ENCODE measurements around the gene COX8C.
"Not testable (repeated sequence)": the region's sequence is repeated elsewhere in the genome, so short reads cannot be mapped to it uniquely, and the experiment has no call there.

The COX8C gene

DNA sequence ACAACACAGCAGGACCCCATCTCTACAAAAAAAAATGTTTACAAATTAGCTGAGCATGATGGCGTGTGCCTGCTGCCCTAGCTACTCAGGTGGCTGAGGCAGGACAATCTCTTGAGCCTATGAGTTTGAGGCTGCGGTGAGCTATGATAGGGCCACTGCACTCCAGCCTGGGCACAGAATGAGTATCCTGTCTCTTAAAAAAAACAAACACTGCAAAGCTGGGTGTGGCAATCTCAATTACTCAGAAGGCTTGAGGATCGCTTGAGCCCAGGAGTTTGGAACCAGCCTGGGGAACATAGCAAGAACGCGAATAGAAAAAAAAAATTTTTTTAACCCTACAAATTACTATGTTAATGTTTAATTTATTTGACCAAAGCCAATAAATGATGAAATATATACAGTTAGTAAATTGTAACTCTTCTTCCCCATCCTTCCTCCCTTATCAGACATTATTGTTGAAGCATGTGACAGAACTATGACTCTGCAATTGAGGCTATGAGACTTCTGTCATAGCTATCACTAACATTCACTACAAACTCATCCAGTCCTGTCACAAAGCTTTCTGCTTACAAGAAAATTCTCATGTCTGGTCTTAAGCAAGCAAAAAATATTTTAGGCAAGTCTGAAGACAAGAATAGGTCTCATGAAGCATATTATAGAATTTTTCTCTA lies 23.9 kb upstream of the COX8C start:
- no peak for DNase-seq

DNA sequence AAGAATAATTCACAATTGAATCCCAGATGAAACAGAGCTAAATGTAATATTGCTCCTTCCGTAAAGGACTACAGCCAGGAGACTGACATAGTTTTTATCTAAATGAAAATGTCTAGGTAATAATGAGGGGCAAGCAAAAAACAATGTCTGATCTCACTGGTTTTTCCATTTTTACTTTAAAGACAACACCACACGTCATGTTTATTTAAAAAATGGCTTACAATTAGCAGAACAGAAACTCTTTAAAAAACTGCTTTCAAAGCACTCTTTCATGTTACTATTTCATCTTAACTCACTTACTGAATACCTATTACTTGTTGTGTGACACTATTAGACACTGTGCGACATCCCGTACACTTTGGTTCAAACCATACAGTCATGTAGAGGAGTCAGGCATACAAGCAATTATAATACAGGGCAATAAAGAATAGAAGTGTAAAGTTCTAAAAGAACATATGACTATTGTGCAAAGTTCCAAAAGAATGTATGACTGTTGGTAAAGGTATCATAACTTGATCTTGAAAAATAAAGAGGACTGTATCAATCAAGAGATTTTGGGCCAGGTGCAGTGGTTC lies 23.3 kb upstream of the COX8C start:
- no peak for DNase-seq

- DNase-seq: no peak
These were observed 20.8 kb upstream of the COX8C start for GRCh38 chr14:93326196-93326595.

DNA sequence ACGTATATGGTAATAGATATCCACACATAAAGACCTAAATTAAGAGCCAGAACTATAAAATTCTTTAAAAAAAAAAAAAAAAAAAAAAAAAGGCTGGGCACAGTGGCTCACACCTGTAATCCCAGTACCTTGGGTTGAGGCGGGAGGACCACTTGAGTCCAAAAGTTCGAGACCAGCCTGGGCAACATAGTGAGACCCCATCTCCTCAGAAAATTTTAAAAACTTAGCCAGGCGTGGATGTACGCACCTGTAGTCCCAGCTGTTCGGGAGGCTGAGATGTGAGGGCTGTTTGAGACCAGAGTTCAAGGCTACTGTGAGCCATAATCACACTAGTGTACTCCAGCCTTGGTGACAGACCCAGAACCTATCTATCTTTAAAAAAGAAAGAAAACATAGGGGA lies 18.4 kb upstream of the COX8C start:
- DNase-seq: no peak

DNA sequence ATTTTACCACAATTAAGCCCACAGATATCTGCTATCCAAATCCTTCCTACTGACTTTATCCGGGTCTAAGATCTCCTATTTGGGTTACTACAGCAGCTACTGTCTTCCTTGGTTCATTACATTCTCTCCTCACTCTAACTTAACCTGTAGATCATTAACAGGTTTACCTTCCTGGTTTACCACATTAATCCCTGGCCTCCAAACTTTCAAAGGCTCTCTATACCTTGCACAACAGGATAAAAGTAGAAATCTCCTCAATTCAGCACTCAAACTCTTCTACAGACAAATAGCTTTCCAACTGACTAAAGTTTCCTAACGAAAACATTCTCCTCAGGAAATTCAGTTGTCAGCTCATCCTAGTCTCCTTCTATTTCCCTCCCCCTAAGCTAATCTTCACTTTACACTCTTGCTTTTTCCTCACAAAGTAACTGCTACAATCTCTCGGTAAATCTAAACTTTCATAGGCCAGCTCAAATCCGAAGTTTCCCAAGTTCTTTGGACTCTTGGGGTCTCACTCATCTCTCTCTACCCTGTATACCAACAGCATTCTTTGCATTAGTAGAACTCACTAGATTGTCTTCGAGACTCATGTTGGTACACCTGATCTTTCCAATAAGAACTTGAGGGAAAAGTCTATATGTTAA lies 16.9 kb upstream of the COX8C start:
- no peak for DNase-seq

DNA sequence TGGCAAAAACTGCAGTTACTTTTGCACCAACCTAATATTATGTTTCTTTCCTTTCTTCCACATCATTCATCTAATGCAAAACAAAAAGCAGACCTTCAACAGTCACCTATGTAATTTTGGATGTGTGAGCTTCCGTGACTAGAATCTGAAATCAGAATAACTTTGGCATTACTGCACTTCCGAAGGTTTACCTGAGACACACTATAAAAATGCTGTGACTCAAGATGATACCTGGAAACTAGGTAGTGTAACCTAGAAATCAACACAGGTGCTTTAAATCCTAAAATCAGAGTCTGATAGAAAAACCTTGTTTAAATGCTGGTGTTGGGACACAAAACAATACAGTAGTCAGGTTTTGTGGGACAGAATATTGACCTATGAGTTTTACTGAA lies 16.4 kb upstream of the COX8C start:
- no peak for DNase-seq

GRCh38 chr14:93331002-93331727 lies 15.8 kb upstream of the COX8C start:
- DNase-seq: no peak

DNA sequence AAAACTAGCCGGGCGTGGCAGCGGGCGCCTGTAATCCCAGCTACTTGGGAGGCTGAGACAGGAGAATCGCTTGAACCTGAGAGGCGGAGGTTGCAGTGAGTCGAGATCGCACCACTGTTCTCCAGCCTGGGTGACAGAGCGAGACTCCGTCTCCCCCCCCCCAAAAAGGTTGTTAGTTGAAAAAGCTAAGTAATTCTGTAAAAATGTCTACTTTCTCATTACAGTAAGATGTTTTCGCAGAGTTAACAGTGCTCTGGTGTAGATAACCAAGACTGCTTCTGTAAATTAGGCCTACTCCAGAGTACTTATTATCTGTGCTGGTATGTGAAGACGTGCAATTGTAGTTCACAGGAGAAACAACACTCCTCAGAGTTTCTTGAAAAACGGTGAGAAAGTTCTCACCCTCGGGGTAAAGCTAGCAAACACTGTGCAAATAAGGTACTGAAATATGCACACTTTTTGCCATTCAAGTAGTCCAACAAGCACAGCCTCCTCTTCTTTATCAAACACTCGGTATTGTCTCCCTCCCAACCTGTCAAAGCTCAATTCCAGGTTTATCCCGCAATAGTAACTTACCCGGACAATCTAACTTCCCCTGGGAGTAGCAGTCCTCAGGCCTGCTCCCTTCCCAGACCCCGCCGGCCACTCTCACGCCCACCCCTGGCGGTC lies 15.1 kb upstream of the COX8C start:
- DNase-seq: no peak

GRCh38 chr14:93332397-93332852 lies 14.6 kb upstream of the COX8C start:
- DNase-seq: peak; percentile 44

- peak; percentile 96 for DNase-seq
These were observed 13.9 kb upstream of the COX8C start, which contains the start of gene BTBD7 for GRCh38 chr14:93332853-93333630. Gene BTBD7, minus strand, starts transcription at chr14:93333036. Its CDS starts 36,985 bp downstream, at chr14:93296051.

GRCh38 chr14:93333631-93334103 lies 13.3 kb upstream of the COX8C start:
- DNase-seq: no peak

DNA sequence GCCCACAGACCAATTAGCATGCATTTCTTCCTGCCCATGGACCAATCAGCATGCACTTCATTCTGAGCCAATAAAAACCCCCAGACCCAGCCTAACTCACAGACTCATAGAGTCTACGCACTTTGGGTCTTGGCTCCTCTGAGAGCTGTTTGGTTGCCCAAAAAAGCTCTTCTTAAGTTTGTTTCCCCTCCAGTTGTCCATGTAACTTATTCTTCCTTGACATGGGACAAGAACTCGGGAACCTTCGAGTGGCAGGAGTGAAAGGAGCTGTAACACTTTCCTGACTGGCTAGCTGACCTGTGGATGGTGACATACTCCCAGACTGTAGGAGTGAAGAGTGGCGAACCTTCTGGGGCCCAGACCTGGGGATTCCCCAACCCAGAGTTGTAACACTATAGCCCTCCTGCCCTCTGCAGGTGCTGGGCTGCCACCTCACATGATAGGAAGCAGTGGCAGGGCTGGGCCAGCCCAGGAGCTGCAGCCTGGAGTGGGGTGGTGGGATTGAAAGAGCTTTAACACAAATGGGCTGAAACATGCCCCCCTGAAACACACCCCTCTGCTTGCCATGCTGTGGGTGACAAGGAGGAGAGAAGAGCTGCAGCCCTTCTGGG lies 9.7 kb upstream of the COX8C start:
- peak; percentile 16 for DNase-seq

- DNase-seq: no peak
These were observed 9.1 kb upstream of the COX8C start for GRCh38 chr14:93337884-93338283.

DNA sequence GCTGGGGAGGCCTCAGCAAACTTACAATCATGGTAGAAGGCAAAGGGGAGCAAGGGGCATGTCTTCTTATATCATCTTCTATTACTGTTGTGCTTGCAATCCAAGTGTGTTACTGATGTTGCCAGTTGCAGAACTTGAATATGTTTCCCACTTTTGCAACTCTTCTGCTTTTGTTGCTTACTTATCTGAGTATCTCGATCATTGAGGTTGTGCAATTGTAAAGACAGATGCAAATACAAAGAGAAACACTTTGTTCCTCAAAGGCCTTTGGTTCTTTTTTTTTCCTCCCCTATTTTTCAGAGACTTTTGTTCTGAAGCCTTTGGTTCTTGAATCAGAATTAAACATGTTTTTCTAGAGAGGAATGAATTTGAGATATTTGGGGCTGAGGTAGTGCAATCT lies 3.7 kb upstream of the COX8C start:
- DNase-seq: no peak

- no peak for DNase-seq
These were observed 3.2 kb upstream of the COX8C start for GRCh38 chr14:93343797-93344196.

DNA sequence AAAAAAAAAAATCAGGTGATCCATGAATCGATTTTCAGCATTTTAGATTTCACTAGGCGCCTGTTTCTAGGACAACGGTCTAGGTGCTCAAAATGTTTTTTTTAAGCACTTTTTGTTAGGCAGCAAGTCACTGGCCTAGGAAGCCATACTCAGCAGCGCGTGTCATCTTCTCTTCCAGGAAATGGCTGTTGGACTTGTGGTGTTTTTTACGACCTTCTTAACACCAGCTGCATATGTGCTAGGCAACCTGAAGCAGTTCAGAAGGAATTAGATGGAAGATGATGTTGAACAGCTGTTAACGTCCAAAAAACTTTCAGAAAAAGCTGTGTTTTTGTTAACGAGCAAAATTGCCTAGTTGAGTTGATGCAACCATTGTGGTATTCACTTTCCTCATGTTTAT lies 868 bp downstream of the COX8C start:
- DNase-seq: no peak

DNA sequence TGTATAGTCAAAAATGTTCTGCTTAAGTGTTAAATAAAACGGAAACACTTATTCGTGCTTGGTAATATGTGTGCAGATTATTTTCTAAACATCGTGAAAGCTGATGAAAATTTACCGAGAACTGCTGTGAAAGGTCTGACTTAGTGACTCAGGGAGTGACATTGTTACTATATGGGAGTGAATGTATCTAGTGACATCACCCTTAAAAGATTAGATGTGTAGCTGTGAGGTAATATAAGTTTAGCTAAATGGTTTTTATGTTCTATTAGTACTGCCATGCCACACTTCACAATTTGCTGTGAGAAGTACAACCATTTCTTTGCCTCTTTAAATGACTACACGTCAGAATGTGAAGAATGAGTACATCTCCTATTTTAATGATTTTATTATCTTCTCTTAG lies 1.3 kb downstream of the COX8C start:
- no peak for DNase-seq

DNA sequence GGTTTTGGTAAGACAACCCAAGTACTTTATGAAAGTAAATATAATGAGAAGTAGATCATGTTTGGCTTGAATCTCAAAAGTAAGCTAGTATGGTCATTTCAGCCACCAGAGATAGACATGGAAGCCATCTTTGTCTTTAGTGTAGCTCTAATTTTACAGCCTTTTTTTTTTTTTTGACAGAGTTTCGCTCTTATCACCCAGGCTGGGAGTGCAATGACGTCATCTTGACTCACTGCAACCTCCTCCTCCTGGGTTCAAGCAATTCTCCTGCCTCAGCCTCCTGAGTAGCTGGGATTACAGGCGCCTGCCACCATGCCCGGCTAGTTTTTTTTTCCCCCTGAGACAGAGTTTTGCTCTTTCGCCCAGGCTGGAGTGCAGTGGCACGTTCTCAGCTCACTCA lies 7.9 kb downstream of the COX8C start:
- not testable (repeated sequence) for DNase-seq

DNA sequence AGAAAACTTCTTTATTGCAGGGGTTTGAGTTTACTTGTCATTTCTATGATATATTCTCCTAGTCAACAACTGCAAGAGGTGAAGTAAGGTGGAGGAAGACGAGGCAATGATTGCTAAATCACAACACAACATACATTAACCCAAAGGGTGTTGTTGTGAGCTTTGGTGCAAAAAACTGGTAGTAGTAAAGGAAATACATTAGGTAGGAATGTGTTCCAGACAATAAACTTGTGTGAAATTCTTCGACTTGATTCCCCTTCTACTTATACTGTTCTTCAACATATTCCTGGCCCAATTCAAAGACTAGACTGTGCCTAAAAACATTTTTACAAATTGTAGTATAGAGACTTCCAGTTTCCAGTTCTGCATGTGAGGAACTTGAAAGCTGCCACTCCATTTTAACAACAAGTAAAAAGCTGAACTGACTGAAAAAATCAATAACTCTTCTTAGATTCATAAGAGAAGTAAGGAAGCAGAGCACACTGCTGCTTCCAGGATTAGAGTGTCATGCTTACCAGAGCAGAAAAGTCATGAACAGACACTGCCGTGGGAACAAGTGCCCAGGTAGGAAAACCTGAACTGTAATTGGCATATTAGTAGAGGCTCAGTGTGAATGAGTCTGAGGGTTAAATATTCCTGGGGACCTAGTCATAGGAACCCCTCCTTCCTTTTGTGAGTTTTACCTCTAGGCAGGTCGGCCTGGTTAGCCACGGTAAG lies 22.2 kb downstream of the COX8C start:
- DNase-seq: no peak

DNA sequence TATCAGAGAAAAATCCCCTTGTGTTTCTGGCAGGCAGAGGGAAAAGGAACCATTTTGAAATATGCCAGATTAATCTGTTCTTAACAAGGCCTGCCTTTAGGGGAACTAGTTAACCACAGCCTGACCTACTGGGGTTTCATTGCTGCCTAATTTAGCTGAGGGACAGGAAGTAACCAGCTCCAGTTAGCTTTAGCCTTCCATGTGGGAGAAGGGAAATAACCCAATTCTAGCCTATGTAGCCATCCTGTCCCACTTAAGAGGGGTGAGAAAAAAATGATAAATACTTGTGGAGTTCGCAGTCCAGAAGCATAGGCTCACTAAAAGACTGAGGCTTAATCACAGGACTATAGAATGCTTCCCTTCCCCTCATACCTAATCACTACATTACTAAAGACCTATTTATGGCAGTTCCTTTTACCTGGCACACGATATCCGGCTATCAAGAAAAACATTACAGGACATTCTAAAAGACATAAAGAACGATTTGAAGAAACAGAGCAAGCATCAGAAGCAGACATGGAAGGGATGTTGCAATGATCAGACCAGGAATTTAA lies 22.8 kb downstream of the COX8C start:
- no peak for DNase-seq
